Upper lobe of left lung (tissue), 4 donors: ENCODE data around the gene WARS2.

Experiments used
- EP300 ChIP-seq, 4 donors: sonication (generic); formaldehyde crosslinking; IDR thresholded peaks; one replicate each; pipeline ENCODE4 v1.5.1; 2017; ENCODE audit warnings: antibody characterized with exemption in 4 of 4, control low read depth in 2 of 4
- POLR2A ChIP-seq, 4 donors: fragments of 450-650 bp; IDR thresholded peaks; one replicate each; pipeline ENCODE4 v1.5.1; 2016 to 2017; ENCODE audit warnings: antibody characterized with exemption in 4 of 4, mild to moderate bottlenecking in 2 of 4
- TF ChIP-seq, protein P1 (sequence below), 6 experiments: fragments of 450-650 bp in 4 of 6; fragments of 200-600 bp in 2 of 6; sonication (generic) in 2 of 6; IDR thresholded peaks; one replicate each; pipeline ENCODE4 v1.5.1; 2016 to 2019; ENCODE audit warnings: antibody characterized with exemption in 6 of 6

DNA sequence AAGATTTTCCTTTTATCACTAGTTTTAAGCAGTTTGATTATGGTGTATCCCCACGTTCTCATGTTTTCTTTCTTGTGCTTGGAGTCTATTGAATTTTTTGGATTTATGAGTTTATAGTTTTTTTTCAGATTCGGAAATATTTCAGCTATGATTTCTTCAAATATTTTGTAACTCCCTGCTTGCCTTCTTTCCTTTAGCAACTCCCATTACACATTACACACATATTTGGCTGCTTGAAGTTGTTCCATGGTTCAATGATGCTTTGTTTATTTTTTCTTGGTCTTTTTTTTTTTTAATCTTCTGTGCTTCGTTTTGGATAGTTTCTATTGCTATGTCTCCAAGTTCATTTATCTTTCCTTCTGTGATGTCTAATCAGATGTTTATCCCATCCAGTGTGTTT, 48.5 kb upstream of the WARS2 start:
- TF ChIP-seq, protein P1, sequence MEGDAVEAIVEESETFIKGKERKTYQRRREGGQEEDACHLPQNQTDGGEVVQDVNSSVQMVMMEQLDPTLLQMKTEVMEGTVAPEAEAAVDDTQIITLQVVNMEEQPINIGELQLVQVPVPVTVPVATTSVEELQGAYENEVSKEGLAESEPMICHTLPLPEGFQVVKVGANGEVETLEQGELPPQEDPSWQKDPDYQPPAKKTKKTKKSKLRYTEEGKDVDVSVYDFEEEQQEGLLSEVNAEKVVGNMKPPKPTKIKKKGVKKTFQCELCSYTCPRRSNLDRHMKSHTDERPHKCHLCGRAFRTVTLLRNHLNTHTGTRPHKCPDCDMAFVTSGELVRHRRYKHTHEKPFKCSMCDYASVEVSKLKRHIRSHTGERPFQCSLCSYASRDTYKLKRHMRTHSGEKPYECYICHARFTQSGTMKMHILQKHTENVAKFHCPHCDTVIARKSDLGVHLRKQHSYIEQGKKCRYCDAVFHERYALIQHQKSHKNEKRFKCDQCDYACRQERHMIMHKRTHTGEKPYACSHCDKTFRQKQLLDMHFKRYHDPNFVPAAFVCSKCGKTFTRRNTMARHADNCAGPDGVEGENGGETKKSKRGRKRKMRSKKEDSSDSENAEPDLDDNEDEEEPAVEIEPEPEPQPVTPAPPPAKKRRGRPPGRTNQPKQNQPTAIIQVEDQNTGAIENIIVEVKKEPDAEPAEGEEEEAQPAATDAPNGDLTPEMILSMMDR (IDR thresholded peaks at IDR 0.05) = no peak
- TF ChIP-seq POLR2A (IDR thresholded peaks at IDR 0.05) (no peak), EP300 (IDR thresholded peaks at IDR 0.05) (no peak)
